GM19023 (cell line): ENCODE data around the gene PTPRG.
A peak's percentile ranks its signal among the peaks of the same experiment; 100 is the strongest.

Experiments used
- ATAC-seq: cut with Tn5 transposase; IDR thresholded peaks from one replicate; pipeline ENCODE4 v1.9.1; 2021; ENCODE audit warnings: mild to moderate bottlenecking, moderate library complexity; ENCODE audit not compliant: unreplicated experiment

Gene PTPRG

DNA sequence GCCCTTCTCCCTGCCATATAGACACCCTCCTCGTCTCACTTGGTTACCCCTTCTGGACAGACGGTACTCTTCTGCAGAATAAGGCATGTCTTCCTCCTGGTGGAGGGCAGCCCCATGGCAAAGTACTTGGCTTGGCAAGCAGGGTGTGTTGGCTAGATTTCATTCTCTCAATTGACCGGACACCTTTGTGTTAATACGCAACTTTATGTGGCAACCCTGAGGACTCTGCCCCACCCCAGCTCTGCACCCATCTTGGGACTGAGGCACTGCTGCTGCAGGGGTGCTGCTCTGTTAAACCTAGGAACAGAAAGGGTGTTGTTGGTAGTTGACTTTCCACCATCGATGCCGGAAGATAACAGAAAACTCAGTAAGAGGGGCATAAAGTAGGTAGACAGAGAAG is 55.2 kb downstream of the PTPRG start:
- no peak for ATAC-seq

DNA sequence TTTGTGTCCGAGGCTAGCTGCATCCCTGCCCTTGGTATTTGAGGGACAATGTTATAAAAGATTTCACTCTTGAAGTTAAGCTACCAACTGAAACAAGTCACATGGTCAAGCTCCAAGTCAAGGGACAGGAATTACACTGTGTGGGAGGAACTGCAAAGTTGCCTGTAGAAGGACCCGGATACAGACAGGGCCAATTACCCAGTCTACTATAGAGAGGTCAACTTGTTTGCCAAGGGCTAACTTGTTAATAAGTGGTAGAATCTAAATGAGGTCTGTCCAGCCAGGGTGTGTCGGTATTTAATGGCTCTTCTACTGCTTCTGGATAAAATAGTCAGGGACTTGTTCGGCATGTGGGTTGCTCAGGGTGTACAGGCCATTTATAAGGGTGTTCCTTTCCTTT is 55.7 kb downstream of the PTPRG start:
- no peak for ATAC-seq

DNA sequence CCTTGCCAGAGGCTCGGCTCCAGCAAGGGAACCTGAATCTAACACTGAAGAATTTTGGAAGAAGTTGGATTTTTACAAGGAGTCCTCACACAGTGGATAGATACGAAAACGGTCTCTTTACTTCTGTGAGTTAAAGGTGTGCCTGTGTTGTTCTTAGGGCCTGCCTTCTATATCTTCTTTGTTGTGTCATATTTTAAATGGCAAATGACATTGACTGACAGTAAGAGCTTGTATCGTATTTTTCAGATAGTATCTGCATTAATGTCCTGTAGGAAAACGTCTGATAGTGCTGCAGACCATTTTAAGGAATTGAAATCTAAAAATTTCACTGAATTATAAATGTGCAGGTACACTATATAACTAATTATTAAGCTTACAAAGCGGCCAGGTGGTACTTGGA is 56.3 kb downstream of the PTPRG start:
- ATAC-seq: no peak

DNA sequence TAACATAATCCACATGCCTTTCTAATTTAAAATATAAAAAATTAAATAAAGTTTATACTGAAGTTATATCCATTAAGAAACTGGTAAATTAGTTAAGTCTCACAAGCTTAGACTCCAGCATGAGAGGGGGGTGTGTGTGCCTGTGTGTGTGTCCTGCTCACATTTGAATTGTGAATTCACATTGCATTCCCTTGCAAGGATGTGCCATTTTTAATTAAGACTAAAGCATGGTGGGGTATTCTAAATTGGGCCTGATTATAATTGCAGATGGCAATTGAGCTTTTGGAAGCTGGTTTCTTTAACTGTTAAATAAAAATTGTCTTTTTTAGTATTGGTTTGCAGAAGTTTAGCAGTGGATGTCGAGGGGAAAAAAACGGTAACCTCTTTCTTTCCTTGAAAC is 56.9 kb downstream of the PTPRG start:
- no peak for ATAC-seq

DNA sequence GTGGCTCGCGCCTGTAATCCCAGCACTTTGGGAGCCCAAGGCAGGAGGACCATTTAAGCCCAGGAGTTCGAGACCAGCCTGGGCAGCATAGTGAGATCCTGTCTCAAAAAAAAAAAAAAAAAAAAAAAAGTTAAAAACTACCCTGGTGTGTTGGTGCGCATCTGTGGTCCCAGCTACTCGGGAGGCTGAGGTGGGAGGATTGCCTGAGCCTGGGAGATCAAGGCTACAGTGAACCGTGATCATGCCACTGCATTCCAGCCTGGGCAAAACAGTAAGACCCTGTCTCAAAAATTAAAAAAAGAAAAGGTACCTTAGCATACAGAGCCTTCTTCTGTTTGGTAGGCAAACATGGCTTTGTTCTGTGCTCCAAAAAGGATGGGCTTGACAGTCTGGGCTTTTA is 57.5 kb downstream of the PTPRG start:
- ATAC-seq: no peak

DNA sequence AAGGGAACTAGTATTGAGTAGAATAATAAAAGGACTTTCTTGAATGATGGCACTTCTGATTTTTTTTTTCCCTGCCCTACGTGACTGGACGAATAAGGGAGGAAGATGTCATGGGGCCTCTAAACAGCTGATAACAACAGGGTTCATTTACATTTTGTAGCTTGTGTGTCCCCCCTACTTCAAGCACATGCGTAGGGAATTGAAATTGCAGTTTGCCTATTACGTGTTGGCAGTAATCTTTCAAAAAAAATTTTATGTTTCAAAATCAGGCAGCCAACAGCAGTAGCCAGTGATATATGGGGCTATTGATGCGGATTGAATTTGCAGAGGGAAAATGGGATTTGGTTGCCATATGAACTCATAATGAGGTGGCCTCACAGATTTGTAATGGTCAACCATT is 58.7 kb downstream of the PTPRG start:
- no peak for ATAC-seq

DNA sequence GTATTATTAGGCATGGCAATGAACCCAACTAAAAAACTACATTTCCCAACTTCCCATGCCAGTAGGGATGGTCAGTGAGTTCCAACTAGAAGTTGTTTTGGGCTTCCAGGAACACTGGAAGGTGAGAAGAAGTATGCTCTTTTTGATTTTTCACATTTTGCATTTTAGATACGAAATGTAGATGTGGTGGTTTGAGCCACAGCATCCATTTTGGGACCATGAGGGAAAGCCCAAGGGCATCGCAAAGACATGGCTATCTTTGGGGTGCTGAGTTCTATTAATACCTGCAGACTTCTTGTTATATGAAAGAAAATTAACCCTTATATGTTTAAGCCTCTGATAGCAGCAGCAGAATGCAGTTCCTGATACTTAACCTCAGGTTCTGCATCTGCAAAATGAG is 62.9 kb downstream of the PTPRG start:
- ATAC-seq: no peak

DNA sequence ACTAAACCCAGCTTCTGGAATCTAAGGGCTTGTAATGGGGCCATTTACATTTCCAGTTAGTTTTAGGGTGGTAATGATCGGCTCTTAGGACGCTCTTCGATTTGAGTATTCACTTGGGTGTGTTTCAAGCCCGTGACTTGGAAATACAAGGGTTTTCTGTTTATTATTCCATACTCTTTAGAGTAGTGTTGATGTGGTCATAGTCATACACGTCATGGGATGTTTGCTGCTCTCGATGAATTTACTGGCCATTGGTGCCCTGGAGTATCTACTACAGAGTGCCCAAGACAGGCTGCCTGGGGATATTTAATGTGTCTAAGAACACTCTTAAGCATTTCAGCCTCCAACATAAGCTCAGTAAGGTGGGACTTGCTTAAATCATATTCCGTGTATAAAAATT is 64.1 kb downstream of the PTPRG start:
- no peak for ATAC-seq

DNA sequence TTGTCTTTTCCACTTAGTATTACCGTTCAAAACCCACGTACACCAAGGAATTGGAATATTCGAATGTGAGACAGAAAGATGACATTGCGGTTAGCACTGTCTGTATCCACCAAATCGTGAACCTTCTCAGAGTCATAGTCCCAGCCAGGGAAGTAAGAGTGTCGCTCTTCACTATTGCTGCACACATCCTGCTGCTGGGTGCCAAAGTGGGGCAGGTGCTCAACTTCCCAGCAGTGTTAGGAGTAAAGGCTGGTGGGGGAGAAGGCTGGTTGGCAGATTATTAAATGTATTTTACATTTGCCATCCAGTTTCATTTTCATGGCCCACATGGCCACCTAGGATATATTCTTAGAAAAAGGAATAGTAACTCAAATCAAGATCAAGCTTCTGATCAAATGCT is 65.1 kb downstream of the PTPRG start:
- ATAC-seq: no peak

DNA sequence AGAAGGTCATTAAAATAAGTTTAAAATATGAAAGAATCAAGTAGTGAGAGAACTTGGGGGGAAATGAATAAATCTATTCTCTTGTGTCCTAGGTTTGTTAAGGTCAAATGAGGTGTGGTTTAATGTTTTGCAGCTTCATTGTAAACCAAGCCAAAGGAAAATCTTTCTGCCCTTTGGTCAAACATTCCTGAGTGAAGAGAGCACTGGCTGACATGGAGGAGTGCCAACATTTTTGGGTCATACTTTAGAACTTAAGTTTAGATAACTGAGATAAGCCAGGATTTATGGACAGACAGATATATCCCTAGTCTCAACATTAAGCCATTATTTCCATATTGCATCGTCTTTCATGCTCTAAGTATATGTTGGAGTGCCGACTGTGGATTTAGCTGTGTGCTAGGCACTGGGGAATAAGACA is 66.4 kb downstream of the PTPRG start:
- ATAC-seq: no peak

DNA sequence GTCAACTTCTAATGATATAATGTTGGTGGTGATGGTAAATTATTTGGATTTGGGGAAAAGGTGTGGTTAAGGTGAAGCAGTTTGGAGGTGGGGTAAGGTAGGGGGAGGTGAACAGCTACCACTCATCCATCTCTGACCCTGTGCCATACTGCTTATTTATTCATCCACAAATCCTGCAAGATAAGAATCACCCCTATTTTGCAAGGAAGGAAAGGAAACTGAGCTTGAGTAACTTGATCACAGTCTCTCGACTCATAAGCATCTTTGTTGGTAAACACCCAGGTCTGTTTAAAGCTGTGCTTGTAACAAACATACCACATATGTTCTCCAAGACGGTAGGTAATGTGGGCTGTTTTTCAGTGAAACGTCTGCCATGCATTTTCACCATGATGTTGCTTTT is 67.3 kb downstream of the PTPRG start:
- ATAC-seq: no peak

DNA sequence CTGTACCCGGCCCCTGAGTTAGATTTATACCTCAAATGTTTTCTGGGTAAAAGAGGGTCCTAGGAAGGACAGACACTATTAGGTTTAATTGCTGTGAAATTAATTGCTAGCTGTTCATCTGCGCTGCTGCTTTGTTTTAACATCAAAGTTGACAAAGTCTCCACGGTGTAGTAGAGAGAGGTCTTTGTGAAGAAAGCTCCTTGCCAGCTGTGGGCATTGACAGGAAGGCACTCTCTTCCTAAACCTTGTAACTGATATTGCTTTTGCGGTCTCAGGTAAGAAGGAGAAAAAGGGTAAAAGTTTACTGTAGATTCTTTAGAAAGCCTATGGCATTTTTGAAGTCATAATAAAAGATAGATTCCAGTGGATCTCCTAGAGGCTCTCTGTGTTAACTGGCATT is 68.1 kb downstream of the PTPRG start:
- ATAC-seq: no peak

DNA sequence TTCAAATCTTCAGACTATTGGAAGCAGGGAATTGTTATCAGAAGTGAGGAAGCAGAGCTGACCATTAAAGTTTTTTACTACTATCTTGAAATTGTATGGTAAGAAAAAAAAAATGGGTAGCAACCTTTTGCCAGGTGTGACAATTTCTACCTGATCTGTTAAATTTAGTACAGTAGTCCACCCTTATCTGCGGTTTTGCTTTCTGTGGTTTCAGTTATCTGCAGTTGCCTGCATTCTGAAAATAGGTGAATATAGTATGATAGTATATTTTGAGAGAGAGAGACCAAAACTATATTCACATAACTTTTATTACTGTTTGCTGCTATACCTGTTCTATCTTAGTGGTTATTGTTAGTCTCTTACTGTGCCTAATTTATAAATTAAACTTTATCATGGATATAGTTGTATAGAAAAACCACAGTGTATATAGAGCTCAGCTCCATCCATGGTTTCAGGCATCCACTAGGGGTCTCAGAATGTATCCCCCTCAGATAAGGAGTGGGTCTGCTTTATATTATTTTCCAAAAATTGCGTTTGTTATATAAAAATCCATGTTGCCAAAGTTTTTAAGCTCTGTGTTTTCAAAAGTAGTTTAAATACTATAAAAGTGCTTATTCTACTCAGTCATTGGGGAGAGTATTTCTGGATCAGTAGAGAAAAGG is 69.9 kb downstream of the PTPRG start:
- ATAC-seq: no peak

DNA sequence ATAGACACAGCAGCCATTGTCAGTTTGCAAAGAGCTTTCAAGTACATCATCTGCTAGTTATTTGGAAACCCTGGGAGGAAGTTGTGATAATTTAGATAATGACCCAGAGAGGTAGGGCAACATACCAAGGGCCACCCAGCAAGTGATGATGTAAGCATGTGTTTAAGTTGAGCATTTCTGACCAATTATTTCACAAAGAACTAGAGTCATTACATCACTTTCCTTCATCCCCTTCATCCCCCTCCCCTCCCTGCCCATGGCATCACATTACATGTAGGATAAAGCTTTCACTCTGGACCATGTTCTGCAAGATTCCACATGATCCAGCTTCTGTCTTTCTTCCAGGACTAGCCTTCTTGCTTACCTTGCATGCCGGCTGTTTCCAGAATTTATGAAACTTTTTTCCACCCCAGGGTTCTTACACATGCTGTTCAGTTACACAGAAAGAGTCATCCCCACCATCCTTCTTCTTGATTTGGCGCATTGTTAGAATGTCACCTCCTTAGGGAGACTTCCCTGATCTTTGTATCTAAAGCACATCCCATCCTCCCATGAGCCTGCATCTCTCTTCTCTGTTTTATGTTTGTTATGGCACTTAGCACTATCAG is 71.3 kb downstream of the PTPRG start:
- ATAC-seq: no peak

DNA sequence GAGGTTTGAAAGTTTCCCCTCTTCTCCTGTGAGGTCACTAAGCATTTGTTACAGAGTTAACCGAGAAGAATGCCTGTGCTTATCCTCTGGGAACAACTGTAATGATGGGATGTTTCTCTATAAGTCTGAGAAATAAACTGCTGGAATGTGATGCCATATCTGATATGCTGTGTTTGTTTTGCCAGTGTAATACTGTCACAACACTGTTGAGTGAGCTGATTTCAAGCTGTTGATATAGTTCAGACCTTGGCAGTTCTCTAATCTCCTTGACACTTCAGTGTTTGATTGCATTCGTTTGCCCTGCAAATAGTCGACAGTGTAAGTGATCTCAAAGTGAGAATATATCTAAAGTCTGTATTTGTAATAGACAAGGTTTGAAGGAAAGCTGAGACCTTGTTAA is 73.3 kb downstream of the PTPRG start:
- no peak for ATAC-seq

DNA sequence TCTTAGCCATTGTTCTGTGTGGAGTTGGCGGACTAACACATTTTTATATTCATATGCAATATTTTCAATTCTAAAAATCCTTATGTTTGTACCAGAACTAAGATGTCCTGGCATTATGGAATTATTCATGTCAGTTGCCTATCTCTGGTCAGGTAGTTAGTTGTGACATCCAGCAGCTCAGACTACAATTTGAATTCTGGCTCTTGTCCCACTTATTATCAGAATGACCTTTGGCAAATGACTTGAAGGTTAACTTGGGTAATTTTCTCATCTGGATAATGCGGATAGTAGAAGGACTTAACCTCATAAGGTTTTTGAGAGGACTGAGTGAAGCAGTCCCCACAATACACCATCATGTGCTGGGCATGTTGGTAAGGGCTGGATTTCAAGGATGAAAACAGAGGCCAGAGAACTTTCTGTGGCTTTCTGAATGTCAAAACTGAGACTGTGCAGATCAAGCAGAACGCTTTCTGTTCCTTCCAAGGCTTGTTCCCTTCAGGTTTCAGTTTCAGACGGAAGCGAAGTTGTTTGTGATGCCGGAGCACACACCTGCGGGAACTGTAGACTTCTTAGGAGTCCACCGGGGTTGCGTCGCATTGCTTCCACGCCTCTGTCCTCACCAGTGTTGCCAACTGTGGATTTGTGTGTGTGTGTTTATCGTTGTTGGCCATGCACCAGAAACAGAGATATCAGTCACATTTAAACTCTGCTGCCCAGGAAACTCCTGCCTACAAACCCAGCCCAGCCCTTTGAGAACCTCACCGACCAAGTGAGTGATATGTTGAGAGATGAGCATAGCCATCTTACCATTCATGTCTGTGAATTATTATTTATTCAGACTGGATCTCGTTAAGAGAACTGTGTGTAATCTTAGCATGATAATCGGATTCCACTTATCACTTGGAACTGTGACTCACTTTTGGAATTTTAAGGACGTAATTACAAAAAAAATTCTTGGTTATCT is 76.0 kb downstream of the PTPRG start:
- ATAC-seq: peak; percentile 72

DNA sequence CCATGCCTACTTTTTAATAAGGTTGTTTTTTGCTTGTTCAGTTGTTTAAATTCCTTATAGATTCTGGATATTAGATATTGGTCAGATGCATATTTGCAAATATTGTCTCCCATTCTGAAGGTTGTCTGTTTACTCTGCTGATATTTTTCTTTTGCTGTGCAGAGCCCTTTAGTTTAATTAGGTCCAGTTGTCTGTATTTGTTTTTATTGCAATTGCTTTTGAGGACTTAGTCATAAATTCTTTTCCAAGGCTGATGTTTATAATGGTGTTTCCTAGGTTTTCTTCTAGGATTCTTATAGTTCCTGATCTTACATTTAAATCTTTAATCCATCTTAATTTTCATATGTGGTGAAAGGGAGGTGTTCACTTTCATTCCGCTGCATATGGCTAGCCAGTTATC is 77.4 kb downstream of the PTPRG start:
- ATAC-seq: no peak

DNA sequence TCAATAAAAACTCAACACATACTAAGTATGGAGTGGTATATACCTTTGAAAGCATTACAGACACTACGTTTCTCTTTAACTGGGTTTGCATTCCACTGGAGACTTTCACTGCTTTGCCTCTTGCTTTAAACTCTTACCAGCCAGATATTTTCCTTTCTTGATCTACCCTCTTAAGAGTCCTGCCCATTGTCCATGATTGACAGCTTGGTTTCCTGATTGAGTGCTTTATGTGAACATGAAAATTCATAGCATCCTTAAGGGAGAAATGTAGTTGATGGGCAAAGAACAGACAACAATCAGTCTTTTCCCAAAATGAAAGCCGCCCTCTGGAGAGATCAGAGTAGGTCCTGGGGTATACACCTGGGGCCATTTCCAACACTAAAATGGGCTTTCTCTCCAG is 78.6 kb downstream of the PTPRG start:
- no peak for ATAC-seq

DNA sequence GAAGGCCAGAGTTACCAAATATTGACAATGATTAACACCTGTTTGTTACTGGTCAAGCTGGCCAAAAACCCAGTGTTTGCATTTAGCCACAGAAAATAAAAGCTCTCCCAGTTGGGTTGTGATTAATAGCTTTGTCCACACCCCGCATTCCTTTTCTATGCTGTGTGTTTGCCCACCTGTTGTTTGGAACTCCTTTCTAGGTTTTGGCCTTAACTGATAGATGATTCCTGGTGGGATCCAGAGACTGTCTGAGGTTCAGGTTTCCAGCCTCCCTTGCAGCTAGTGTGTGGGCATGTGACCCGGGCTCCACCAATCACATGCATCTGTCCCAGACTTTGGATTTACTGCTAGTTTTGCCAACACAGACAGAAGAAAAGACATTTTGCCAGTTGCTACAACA is 83.8 kb downstream of the PTPRG start:
- ATAC-seq: no peak

DNA sequence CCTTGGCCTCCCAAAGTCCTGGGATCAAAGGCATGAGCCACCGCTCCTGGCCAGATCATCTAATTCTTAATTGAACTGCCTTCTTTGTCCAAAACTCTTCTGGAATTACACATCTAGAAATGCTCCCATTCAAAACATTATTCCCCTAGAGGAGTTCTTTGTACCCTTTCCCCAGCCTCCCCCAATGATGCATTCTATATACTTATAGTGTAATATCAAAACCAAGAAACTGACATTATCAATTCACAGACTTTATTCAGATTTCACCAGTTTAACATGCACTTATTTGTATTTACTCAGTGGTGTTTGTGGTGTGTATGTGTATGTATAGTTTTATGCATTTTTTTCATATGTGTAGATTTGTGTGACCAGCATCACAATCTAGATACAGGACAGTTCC is 85.0 kb downstream of the PTPRG start:
- no peak for ATAC-seq

DNA sequence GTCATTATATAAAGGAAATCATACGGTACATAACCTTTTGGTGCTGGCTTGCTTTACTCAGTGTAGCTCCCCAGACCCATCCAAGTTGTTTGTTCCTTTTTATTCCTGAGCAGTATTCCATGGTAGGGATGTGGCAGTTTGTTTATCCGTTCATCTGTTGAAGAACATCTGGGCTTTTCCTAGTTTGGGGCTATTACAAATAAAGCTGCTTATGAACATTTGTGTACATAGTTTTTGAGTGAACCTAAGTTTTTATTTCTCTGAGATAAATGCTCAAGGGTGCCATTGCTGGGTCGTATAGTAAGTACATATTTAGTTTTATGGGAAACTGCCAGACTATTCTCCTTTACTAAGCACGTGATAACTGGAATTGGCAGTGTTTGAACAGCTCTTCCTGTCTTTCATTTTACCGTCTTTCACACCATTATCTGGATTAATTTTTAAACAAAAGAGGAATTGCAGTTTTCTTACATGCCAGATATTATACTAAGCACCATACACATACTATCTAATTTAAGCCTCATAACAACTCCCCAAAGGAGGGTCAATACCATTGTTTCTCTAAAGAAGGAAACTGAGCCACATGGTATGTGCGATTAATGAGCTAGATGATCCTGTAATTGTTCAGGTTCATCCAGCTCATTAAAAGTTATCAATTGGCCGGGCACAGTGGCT is 85.6 kb downstream of the PTPRG start:
- ATAC-seq: no peak
